ENCODE measurements around the gene PHYKPL. TPM values are rescaled to one million over a fixed set of nuclear protein-coding genes. Genes with fewer than 3 reads are reported as not detected.

Gene PHYKPL
- total RNA-seq, 2 experiments from 2014 or later: 125 to 126 TPM

DNA sequence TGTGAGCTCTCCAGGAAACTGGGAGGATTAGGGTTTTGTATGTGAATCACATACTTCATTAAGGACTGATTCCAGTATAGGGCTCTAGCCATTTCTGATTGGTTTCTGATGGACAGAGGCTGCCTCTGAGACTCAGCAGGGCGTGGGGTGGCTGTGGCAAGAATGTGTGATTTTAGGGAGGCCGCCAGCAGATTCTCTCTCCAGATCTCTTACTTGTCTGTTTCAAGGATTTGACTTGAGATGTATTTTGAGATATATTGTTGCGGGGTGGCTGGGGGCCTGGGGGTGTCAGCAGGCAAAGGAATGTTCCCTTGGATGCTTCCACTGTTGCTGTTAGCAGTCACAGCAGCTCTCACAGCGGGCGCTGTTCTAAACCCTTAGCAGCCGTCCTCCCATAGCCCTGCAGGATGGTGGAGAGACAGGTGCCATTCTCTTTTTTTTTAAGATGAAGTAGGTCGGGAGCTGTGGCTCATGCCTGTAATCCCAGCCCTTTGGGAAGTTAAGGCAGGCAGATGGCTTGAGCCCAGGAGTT is 36.3 kb downstream of the PHYKPL start:
- H3K4me3 Mint-ChIP-seq: no peak overlapping the region
- no peak overlapping the region for H3K27ac Mint-ChIP-seq
- DNase-seq (no peak), ATAC-seq (no peak)
- peaks cover 3% of the 10 kb centered on the region for H3K9me3 Mint-ChIP-seq (ENCODE audit: insufficient read depth)
- ChIA-PET CTCF (no interaction called here), POLR2A (no interaction called here)
- H3K36me3 Mint-ChIP-seq (ENCODE audit: low read depth): no peaks in the 10 kb centered on the region
- H3K4me1 Mint-ChIP-seq (ENCODE audit: low read depth): peaks cover 24% of the 10 kb centered on the region
- H3K27me3 Mint-ChIP-seq (ENCODE audit: low read depth): peaks cover 10% of the 10 kb centered on the region

GRCh38 chr5:178194026-178194425 is 38.6 kb downstream of the PHYKPL start:
- Mint-ChIP-seq H3K27ac (no peak overlapping the region), H3K9me3 (ENCODE audit: insufficient read depth) (peaks cover 3% of the 10 kb centered on the region), H3K27me3 (ENCODE audit: low read depth) (peaks cover 13% of the 10 kb centered on the region), H3K4me3 (no peak overlapping the region), H3K4me1 (ENCODE audit: low read depth) (peaks cover 24% of the 10 kb centered on the region), H3K36me3 (ENCODE audit: low read depth) (no peaks in the 10 kb centered on the region)
- DNase-seq (no peak), ATAC-seq (peak; percentile 79)
- CTCF ChIA-PET: no interaction called here
- POLR2A ChIA-PET: no interaction called here

DNA sequence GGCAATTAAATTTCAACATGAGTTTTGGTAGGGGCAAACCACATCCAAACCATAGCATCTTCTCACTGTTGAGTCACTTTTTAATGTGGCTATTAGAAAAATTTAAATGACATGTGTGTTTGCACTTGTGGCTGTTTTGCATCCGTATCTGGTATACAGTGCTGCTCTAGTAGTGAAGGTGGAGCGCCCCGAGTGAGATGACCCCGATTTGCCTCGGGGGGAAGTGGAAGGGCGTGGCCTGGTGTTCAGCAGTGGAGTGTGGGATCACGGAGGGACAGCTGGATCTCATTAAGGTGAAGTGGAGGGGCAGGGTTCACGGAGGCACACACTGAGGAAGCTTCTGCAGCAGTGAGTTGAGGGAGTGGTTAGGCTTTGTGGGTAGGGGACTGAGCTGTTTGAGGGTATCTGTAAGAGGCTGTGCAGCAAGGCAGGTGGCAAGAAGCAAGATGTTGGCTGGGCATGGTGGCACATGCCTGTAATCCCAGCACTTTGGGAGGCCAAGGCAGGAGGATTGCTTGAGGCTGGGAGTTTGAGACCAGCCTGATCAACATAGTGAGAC is 39.3 kb downstream of the PHYKPL start:
- peaks cover 3% of the 10 kb centered on the region for H3K9me3 Mint-ChIP-seq (ENCODE audit: insufficient read depth)
- ChIA-PET POLR2A (no interaction called here), CTCF (no interaction called here)
- no peak overlapping the region for H3K4me3 Mint-ChIP-seq
- no peaks in the 10 kb centered on the region for H3K36me3 Mint-ChIP-seq (ENCODE audit: low read depth)
- H3K4me1 Mint-ChIP-seq (ENCODE audit: low read depth): peaks cover 24% of the 10 kb centered on the region
- H3K27me3 Mint-ChIP-seq (ENCODE audit: low read depth): peaks cover 18% of the 10 kb centered on the region
- ATAC-seq: no peak
- no peak for DNase-seq
- peak overlapping the region; percentile 35 for H3K27ac Mint-ChIP-seq

DNA sequence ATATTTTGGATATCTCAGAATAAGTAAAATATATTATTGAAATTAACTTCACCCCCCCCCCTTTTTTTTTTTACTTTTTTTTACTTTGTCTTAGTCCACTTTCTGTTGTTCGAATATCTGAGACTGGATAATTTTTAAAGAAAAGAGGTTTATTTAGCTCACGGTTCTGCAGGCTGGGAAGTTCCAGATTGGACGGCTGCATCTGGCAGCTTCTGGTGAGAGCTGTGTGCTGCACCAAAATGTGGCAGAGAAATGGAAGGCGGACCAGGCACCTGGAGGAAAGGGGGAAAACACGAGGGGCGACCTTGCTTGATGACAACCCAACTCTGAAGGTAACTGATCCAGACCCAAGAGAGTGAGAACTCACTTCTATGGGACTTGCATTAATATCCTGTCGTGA is 39.8 kb downstream of the PHYKPL start:
- Mint-ChIP-seq H3K36me3 (ENCODE audit: low read depth) (no peaks in the 10 kb centered on the region), H3K4me3 (no peak overlapping the region), H3K4me1 (ENCODE audit: low read depth) (peaks cover 24% of the 10 kb centered on the region), H3K9me3 (ENCODE audit: insufficient read depth) (peaks cover 3% of the 10 kb centered on the region), H3K27me3 (ENCODE audit: low read depth) (peaks cover 18% of the 10 kb centered on the region), H3K27ac (no peak overlapping the region)
- ATAC-seq: no peak
- ChIA-PET CTCF (no interaction called here), POLR2A (no interaction called here)
- no peak for DNase-seq

DNA sequence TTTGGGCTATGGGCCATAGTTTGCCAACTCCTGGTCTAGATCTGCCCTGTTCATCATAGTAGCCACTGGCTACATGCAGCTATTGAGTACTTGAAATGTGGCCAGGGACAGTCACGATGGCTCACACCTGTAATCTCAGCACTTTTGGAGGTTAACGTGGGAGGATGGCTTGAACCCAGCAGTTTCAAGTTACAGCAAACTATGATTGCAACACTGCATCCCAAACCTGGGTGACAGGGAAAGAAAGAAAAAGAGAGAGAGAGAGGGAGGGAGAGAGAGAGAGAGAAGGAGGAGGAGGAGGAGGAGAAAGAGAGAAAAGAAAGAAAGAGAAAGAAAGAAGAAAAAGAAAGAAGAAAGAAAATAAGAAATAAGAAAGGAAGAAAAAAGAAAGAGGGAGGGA is 40.4 kb downstream of the PHYKPL start:
- Mint-ChIP-seq H3K36me3 (ENCODE audit: low read depth) (no peaks in the 10 kb centered on the region), H3K9me3 (ENCODE audit: insufficient read depth) (peaks cover 3% of the 10 kb centered on the region), H3K27ac (no peak overlapping the region), H3K4me3 (no peak overlapping the region), H3K4me1 (ENCODE audit: low read depth) (peaks cover 24% of the 10 kb centered on the region), H3K27me3 (ENCODE audit: low read depth) (peaks cover 18% of the 10 kb centered on the region)
- ChIA-PET CTCF (no interaction called here), POLR2A (no interaction called here)
- DNase-seq: no peak
- no peak for ATAC-seq

GRCh38 chr5:178191661-178192060 is 40.9 kb downstream of the PHYKPL start:
- ChIA-PET POLR2A (no interaction called here), CTCF (no interaction called here)
- no peak overlapping the region for H3K27ac Mint-ChIP-seq
- H3K36me3 Mint-ChIP-seq (ENCODE audit: low read depth): no peaks in the 10 kb centered on the region
- H3K4me1 Mint-ChIP-seq (ENCODE audit: low read depth): peaks cover 24% of the 10 kb centered on the region
- peaks cover 18% of the 10 kb centered on the region for H3K27me3 Mint-ChIP-seq (ENCODE audit: low read depth)
- no peak for DNase-seq
- H3K4me3 Mint-ChIP-seq: no peak overlapping the region
- ATAC-seq: no peak
- H3K9me3 Mint-ChIP-seq (ENCODE audit: insufficient read depth): peaks cover 3% of the 10 kb centered on the region

GRCh38 chr5:178189433-178189832 is 43.2 kb downstream of the PHYKPL start:
- peaks cover 20% of the 10 kb centered on the region for H3K4me1 Mint-ChIP-seq (ENCODE audit: low read depth)
- ChIA-PET POLR2A (no interaction called here), CTCF (no interaction called here)
- DNase-seq (no peak), ATAC-seq (no peak)
- H3K4me3 Mint-ChIP-seq: no peak overlapping the region
- peaks cover 15% of the 10 kb centered on the region for H3K27me3 Mint-ChIP-seq (ENCODE audit: low read depth)
- H3K9me3 Mint-ChIP-seq (ENCODE audit: insufficient read depth): peaks cover 3% of the 10 kb centered on the region
- no peaks in the 10 kb centered on the region for H3K36me3 Mint-ChIP-seq (ENCODE audit: low read depth)
- H3K27ac Mint-ChIP-seq: no peak overlapping the region

DNA sequence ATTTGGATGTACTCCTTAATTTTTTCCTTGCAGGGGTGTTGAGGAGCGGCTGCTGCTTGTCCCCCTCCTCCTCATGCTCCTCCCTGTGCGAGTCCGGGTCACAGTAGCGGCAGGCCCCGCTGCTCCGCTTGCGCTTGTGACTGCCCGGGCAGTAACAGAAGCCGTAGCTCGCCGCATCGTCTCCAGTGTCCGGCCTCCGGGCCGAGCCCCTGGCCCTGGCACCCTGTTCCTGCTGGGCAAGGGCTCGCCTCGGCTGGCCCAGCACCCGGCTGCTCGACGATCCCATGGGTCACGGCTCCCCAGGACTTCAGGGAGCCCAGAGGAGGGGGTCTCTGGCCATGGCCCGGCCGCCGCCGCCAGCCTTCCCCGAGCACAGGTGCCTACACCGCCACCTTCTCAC is 45.6 kb downstream of the PHYKPL start, which contains the start of gene GMCL2:
Gene GMCL2, minus strand, starts transcription at position 358 of the 400 bp plus-strand sequence. Its CDS starts 72 bp downstream, at position 286.
- POLR2A ChIA-PET: no interaction called here
- no peak within 1 kb of the TSS for H3K27ac Mint-ChIP-seq
- CTCF ChIA-PET: interaction anchor here (1.3 kb wide), 1 partner anchor 111 kb away, joined by 4 read pairs; no protein-coding TSS in a partner anchor

GRCh38 chr5:178186427-178186826 is 46.2 kb downstream of the PHYKPL start:
- no peaks in the 10 kb centered on the region for H3K36me3 Mint-ChIP-seq (ENCODE audit: low read depth)
- POLR2A ChIA-PET: interaction anchor here (1.0 kb wide), 1 partner anchor 18 kb away, joined by 4 read pairs; the partner anchor contains the start of gene HNRNPAB
- no peak for ATAC-seq

More for the DNA sequence above, 45.6 kb downstream of the PHYKPL start, which contains the start of gene GMCL2:
- Mint-ChIP-seq H3K9me3 (ENCODE audit: insufficient read depth) (no peaks in the 10 kb centered on the region), H3K4me3 (no peak within 1 kb of the TSS), H3K4me1 (ENCODE audit: low read depth) (peaks cover 7% of the 10 kb centered on the region), H3K27me3 (ENCODE audit: low read depth) (peaks cover 8% of the 10 kb centered on the region), H3K36me3 (ENCODE audit: low read depth) (no peaks in the 10 kb centered on the region)
- DNase-seq: no peak
- no peak for ATAC-seq

GRCh38 chr5:178182158-178182876 is 50.3 kb downstream of the PHYKPL start:
- H3K36me3 Mint-ChIP-seq (ENCODE audit: low read depth): no peaks in the 10 kb centered on the region
- POLR2A ChIA-PET: interaction anchor here (1.7 kb wide), 1 partner anchor 22 kb away, joined by 5 read pairs; the partner anchor contains the start of gene HNRNPAB
- CTCF ChIA-PET: interaction anchor here (1.4 to 3.4 kb wide), 2 partner anchors 36 to 107 kb away, joined by 3 to 12 read pairs; no protein-coding TSS in a partner anchor
- H3K4me1 Mint-ChIP-seq (ENCODE audit: low read depth): peaks cover 9% of the 10 kb centered on the region
- ATAC-seq (peak; percentile 39), DNase-seq (no peak)
- no peak overlapping the region for H3K4me3 Mint-ChIP-seq
- no peaks in the 10 kb centered on the region for H3K27me3 Mint-ChIP-seq (ENCODE audit: low read depth)
- no peaks in the 10 kb centered on the region for H3K9me3 Mint-ChIP-seq (ENCODE audit: insufficient read depth)
- peak overlapping the region; percentile 68 for H3K27ac Mint-ChIP-seq

More at GRCh38 chr5:178186427-178186826, 46.2 kb downstream of the PHYKPL start:
- CTCF ChIA-PET: interaction anchor here (1.3 kb wide), 1 partner anchor 111 kb away, joined by 4 read pairs; no protein-coding TSS in a partner anchor
- Mint-ChIP-seq H3K9me3 (ENCODE audit: insufficient read depth) (no peaks in the 10 kb centered on the region), H3K4me3 (no peak overlapping the region), H3K4me1 (ENCODE audit: low read depth) (peaks cover 9% of the 10 kb centered on the region), H3K27me3 (ENCODE audit: low read depth) (peaks cover 8% of the 10 kb centered on the region), H3K27ac (no peak overlapping the region)
- DNase-seq: no peak

DNA sequence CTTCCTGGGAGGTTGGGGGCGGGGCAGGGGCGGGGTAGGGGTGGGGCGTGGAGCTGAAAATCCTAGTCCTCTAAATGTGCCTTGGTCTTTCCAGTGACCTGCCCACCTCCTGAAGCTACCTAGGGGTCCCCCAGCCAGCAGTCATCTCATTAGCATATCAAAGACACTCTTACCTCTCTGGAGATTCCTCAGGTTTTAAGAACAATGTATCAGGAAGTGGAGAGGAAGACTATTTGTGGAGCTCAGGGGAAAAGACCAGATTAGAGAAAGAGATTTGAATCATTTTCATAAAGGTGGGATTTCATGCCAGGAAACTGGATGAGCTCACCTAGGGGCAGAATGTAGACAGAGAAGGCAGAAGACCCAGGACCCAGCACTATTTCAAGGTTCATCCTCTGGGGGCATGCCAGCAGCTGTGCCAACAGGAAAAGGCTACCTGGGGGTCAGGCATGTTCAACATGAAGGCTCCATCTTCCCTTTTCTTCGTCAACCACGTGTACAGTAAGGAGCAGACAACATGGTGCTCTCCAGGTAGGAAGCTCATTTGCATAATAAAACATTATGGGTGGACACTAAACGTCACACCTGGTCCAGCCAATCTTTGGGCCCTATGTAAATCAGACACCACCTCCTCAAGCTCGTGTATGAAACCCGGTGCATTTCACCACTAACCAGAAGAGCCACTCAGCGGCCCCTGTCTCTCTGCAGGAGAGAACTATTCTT is 52.3 kb downstream of the PHYKPL start:
- ChIA-PET POLR2A (interaction anchor here (0.7 to 1.1 kb wide), 2 partner anchors 24 to 917 kb away, joined by 3 to 4 read pairs; partner anchors contain the start of gene HNRNPAB), CTCF (interaction anchor here (3.4 kb wide), 1 partner anchor 105 kb away, joined by 12 read pairs; no protein-coding TSS in a partner anchor)
- H3K4me1 Mint-ChIP-seq (ENCODE audit: low read depth): peaks cover 9% of the 10 kb centered on the region
- H3K27me3 Mint-ChIP-seq (ENCODE audit: low read depth): no peaks in the 10 kb centered on the region
- no peak for ATAC-seq
- H3K36me3 Mint-ChIP-seq (ENCODE audit: low read depth): no peaks in the 10 kb centered on the region
- no peaks in the 10 kb centered on the region for H3K9me3 Mint-ChIP-seq (ENCODE audit: insufficient read depth)
- DNase-seq: no peak
- H3K4me3 Mint-ChIP-seq: no peak overlapping the region
- no peak overlapping the region for H3K27ac Mint-ChIP-seq
